ENCODE data around the gene KCNIP2. TPM values are rescaled to one million over a fixed set of nuclear protein-coding genes. Genes with fewer than 3 reads are reported as not detected.
A peak's percentile ranks its signal among the peaks of the same experiment; 100 is the strongest.

KCNIP2 gene
- total and polyA plus RNA-seq, 5 experiments from 2014 or later: 2.0 to 2.5 TPM; not detected in 3

DNA sequence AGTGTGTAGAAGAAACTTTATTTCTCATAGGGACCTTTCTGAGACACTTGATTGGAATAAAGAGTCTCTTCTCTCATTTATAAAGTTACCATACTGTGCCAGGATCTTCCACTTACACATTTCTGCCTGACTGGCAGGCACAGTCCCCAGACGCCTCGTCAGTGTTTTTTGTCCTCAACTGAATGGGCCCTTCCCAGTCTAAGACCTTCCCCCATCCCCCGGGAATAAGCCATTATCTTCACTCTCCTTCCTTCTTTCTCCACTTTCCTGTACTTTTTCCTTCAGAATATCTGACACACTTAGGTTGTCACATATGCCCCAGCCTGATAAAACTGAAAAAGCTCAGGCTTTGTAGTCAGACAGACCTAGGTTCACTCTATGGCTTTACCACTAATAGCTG is 35.3 kb upstream of the KCNIP2 start:
- peaks cover 0 to 51% (median 2%) of the 10 kb centered on the region in 3 donors for H3K36me3 Mint-ChIP-seq

DNA sequence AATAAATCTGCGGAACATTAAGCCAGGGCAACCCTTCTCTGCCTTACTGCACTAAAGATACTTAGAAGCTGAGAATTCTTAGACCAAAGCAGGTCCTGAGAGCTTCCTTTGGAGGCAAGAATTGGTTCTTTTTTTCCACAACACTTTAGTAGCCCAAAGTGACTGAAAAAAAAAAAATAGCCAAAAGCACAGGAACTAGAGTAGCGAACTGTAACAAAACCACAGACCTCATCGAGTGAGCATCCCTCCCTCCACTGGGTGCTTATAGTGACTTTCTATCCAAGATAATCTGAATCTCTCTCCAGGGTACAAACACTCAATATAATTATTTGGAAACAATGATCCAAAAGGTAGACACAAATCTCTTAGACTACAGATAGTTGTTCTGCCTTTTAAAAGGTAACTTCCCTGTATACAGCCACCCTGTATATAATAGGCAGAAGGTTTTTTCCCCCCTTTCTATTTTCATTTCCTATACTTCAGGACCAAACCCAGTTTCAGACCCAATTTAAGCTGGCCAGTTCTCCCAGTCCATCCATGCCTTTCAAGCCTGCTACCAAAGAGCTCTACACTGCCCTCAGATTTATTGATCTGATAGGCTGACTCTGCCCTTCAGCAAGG is 31.6 kb upstream of the KCNIP2 start:
- Mint-ChIP-seq H3K4me1 (peaks cover 7 to 17% (median 16%) of the 10 kb centered on the region in 4 donors), H3K27ac (peak overlapping the region in 4 of 10 donors; percentile 41 to 75 (median 57)), H3K36me3 (peaks cover 0 to 51% (median 9%) of the 10 kb centered on the region in 3 donors), H3K4me3 (no peak overlapping the region), H3K9me3 (no peaks in the 10 kb centered on the region), H3K27me3 (no peaks in the 10 kb centered on the region)
- ATAC-seq: no peak
- POLR2A ChIA-PET: no interaction called here
- no peak for DNase-seq

More for the DNA sequence above, 35.3 kb upstream of the KCNIP2 start:
- peaks cover 14 to 17% (median 16%) of the 10 kb centered on the region in 4 donors for H3K4me1 Mint-ChIP-seq
- ATAC-seq (no peak), DNase-seq (no peak)
- POLR2A ChIA-PET: no interaction called here
- H3K27me3 Mint-ChIP-seq: no peaks in the 10 kb centered on the region
- no peak overlapping the region for H3K4me3 Mint-ChIP-seq
- peak overlapping the region in 1 of 10 donors; percentile 25 for H3K27ac Mint-ChIP-seq
- H3K9me3 Mint-ChIP-seq: peaks cover 0 to 1% (median 0%) of the 10 kb centered on the region in 9 donors

DNA sequence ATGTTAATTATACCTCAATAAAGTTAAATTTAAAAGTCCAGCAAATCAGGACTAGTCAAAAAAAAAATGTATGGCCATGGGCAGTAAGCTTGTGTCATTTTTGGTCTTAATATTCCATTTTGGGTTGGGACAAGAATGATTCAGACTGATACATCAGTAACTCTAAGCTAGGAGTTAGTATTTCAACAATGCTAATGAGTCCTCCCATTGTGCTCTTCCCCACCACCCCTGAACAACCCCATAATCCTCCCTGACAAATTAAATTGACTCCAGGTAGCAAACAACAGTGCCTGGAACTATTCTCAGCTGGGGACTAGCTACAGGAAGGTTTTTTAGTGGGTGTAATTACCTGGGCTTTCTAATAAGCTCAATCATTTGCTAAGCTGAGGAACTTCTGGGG is 30.7 kb upstream of the KCNIP2 start:
- POLR2A ChIA-PET: no interaction called here
- peaks cover 4 to 17% (median 16%) of the 10 kb centered on the region in 4 donors for H3K4me1 Mint-ChIP-seq
- no peaks in the 10 kb centered on the region for H3K27me3 Mint-ChIP-seq
- no peak for DNase-seq
- H3K36me3 Mint-ChIP-seq: peaks cover 0 to 48% (median 11%) of the 10 kb centered on the region in 3 donors
- no peaks in the 10 kb centered on the region for H3K9me3 Mint-ChIP-seq
- no peak overlapping the region for H3K27ac Mint-ChIP-seq
- ATAC-seq: no peak
- no peak overlapping the region for H3K4me3 Mint-ChIP-seq

DNA sequence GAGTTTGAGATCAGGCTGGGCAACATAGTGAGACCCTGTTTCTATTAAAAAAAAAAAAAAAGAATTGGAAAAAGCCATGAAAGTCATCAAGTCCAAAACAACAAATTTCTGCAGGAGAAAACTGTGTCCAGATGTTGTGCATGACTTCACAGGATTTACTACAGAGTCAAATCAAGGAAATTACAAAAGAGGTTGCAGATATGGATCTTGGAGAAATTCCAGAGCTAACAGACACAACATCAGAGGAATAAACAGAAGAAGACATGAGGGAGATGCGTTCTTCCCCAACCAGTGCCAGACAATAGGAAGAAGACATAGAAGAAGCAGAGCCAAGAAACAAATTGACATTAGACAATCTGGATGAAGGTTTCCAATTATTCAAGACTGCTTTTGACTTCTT is 24.3 kb upstream of the KCNIP2 start:
- Mint-ChIP-seq H3K4me1 (no peaks in the 10 kb centered on the region), H3K27me3 (no peaks in the 10 kb centered on the region), H3K4me3 (no peak overlapping the region), H3K36me3 (peaks cover 7 to 38% (median 25%) of the 10 kb centered on the region in 3 donors), H3K27ac (no peak overlapping the region), H3K9me3 (peaks cover 0 to 13% (median 2%) of the 10 kb centered on the region in 9 donors)
- POLR2A ChIA-PET: no interaction called here
- ATAC-seq (no peak), DNase-seq (no peak)

DNA sequence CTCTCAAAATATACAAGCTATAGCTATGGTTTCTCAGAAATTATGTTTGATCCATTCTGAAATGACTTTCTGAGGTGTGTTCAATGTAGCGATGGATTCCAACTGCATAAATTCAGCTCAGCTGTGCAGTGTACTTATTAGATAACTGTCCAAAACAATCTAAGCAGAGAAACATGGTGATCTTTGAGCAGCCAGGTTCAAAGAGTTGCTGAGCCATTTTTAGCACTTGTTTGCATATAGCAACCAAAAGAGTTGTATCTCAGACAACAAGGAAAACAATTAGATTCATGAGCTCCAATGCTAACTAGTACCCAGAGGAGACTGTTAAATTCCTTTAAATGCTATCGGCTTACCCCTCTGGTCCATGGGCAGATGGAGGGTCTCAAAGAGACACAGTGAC is 15.9 kb upstream of the KCNIP2 start:
- no peak for ATAC-seq
- POLR2A ChIA-PET: interaction anchor here (0.9 kb wide), 1 partner anchor 41 kb away, joined by 4 read pairs; the partner anchor contains the start of gene OGA
- peaks cover 18 to 54% (median 26%) of the 10 kb centered on the region in 3 donors for H3K36me3 Mint-ChIP-seq
- H3K4me3 Mint-ChIP-seq: no peak overlapping the region
- DNase-seq: no peak
- H3K9me3 Mint-ChIP-seq: peaks cover 4 to 18% (median 9%) of the 10 kb centered on the region in 9 donors
- no peak overlapping the region for H3K27ac Mint-ChIP-seq
- H3K4me1 Mint-ChIP-seq: peaks cover 2 to 10% (median 6%) of the 10 kb centered on the region in 4 donors
- H3K27me3 Mint-ChIP-seq: no peaks in the 10 kb centered on the region

DNA sequence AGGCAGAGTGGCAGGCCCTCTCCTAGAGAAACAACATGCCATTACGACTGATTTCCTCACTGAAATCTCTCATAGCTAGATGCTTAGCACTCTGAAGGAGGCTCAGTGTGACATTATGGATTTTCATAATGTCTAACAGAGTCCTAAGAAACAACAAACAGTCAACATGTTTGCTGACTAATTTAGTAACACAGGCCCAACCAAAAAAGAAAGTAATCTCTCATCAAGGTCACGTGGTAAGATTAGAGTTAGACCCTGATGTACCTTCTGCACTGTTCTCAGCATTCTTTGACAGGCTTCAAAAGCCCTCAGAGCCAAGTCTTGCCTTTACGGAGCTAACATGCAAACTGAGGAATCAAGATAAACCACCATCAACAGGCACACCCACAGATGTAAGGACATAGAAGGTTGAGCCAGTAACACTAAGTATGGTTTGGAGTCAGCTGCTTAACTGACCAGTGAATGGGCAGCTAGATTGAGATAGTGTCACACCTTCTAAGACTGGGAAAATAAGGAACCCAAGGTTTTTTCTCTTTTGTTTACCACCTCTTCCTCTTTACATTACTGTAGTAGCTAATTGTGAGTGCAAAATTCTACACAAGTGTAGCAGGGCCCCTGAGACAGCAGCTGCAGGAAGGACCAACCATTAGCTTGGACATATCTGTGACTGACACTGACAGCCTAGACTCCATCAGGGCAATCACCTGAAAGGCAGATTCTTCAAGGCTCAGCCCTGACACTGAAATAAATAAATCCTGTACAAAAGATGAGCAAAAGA is 15.3 kb upstream of the KCNIP2 start:
- peaks cover 2 to 10% (median 6%) of the 10 kb centered on the region in 4 donors for H3K4me1 Mint-ChIP-seq
- peaks cover 18 to 51% (median 26%) of the 10 kb centered on the region in 3 donors for H3K36me3 Mint-ChIP-seq
- H3K27ac Mint-ChIP-seq: peak overlapping the region in 1 of 10 donors; percentile 31
- H3K4me3 Mint-ChIP-seq: peak overlapping the region in 1 of 10 donors; percentile 50
- POLR2A ChIA-PET: interaction anchor here (0.9 kb wide), 1 partner anchor 40 kb away, joined by 4 read pairs; the partner anchor contains the start of gene OGA
- DNase-seq (no peak), ATAC-seq (no peak)
- H3K9me3 Mint-ChIP-seq: peaks cover 4 to 18% (median 9%) of the 10 kb centered on the region in 9 donors
- H3K27me3 Mint-ChIP-seq: no peaks in the 10 kb centered on the region

DNA sequence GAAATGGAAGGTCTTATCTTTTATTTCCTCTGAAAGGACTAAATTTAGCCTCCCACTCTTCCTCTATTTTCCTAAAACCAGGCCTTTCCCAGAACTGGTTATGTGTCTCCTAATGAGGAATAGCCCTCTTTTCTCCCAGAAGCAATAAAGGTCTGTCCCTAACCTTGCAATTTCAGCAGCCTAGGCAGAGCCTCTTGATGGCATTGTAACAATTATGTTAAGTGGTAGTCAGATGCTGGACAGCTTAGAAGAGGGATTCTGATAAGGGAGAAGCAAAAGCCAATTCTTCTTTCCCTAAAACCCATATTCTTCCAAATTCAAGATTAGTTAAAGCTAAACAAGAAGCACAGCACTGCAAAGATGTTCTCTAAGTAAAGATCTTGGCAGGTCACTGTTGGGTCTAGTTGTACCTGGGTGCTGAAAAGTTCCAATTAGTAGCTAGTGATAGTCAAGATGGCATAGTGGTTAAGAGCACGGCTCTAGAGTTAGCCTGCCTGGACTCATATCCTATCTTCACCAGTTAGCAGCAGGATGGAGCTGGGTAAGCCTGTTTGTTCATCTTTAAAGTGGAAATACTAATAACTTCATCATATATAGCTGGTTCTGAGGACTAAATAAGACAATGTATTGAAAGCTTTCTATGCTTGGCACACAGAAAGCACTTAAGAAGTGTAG is 14.3 kb upstream of the KCNIP2 start:
- no peak for ATAC-seq
- no peak overlapping the region for H3K27ac Mint-ChIP-seq
- peaks cover 4 to 18% (median 9%) of the 10 kb centered on the region in 9 donors for H3K9me3 Mint-ChIP-seq
- POLR2A ChIA-PET: no interaction called here
- H3K4me1 Mint-ChIP-seq: peaks cover 2 to 10% (median 6%) of the 10 kb centered on the region in 4 donors
- DNase-seq: no peak
- H3K27me3 Mint-ChIP-seq: peaks cover 0 to 2% (median 0%) of the 10 kb centered on the region in 5 donors
- H3K36me3 Mint-ChIP-seq: peaks cover 18 to 48% (median 24%) of the 10 kb centered on the region in 3 donors
- H3K4me3 Mint-ChIP-seq: no peak overlapping the region

DNA sequence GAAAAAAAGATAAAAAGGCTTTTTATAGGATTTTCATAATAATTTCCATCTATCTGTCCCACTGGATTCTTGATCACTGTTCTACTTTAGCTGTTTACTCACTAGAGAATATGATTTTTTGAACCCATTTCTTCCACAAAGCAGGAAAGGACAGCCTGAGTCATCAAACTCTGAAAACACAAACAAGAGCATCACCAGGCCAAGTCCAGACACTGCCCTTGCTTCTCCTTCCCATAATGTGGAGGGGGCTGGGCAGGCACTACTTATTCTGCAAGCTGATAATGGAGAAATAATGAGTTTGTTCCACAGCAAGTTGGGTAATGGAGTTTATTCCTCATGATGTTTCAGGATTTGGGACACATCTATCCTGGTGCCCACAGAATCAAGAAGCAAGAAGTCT is 13.0 kb upstream of the KCNIP2 start:
- peaks cover 2 to 10% (median 6%) of the 10 kb centered on the region in 4 donors for H3K4me1 Mint-ChIP-seq
- ATAC-seq: no peak
- peaks cover 4 to 18% (median 9%) of the 10 kb centered on the region in 9 donors for H3K9me3 Mint-ChIP-seq
- no peak overlapping the region for H3K27ac Mint-ChIP-seq
- H3K27me3 Mint-ChIP-seq: peaks cover 0 to 2% (median 0%) of the 10 kb centered on the region in 5 donors
- H3K36me3 Mint-ChIP-seq: peaks cover 18 to 46% (median 20%) of the 10 kb centered on the region in 3 donors
- H3K4me3 Mint-ChIP-seq: no peak overlapping the region
- DNase-seq: no peak
- POLR2A ChIA-PET: interaction anchor here (0.6 kb wide), 1 partner anchor 52 kb away, joined by 5 read pairs; no protein-coding TSS in a partner anchor

DNA sequence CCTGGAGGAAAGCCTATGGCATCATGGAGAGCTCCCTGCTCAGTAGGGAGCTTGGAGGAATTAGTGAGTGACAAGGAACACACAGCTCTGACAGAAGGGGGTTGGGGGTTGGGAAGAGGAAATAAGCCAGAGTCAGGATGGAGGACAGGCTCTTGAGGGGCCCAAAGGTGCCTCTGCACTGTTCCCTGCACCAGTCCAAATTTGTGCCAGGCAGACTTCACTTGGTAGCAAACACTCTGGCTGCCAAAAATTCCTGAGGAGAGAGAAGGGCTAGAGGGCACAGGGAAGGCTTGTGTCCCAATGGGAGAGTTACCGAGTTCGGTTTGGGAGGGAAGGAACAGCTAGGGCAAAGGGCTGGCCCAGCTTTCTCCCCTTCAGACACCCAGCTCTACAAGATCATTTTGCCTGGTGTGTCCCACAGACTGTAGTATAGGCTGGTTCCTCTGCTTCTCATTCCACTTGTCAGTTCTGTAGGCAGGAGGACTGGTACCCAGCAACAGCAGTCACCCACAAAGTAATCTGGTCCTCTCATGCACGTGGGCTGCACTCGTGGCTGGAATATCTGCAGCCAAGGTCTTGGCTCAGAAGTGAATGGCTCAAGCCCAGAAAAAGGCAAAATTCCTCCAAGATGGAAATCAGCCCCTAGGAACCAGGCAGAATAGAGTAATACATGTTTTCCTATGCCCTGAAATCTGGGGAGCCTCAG is 8.0 kb upstream of the KCNIP2 start:
- Mint-ChIP-seq H3K4me1 (peaks cover 0 to 1% (median 0%) of the 10 kb centered on the region in 4 donors), H3K27ac (peak overlapping the region in 1 of 10 donors; percentile 72), H3K9me3 (peaks cover 0 to 2% (median 0%) of the 10 kb centered on the region in 9 donors), H3K36me3 (peaks cover 19 to 57% (median 36%) of the 10 kb centered on the region in 3 donors), H3K4me3 (no peak overlapping the region), H3K27me3 (peaks cover 0 to 6% (median 0%) of the 10 kb centered on the region in 5 donors)
- POLR2A ChIA-PET: no interaction called here
- ATAC-seq (no peak), DNase-seq (no peak)

DNA sequence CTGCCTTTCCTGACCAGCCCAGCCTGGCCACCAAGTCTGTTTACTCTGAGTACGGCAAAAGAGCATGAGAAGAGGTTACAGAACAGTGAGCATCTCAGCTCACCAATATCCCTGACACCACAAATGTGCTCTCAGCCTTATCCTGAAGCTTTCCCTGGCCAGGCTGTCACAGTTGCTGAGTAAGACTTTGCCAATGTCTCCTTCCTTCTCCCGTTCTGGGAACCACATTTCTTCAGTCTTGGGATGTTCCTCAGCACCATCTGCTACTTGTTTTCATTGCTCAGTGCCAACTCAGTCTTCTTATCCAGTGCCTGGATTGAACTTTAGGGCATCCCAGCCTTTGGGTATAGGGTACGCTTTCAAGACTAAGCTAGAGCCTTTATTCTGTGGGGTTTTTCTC is 7.1 kb upstream of the KCNIP2 start:
- Mint-ChIP-seq H3K36me3 (peaks cover 19 to 64% (median 36%) of the 10 kb centered on the region in 3 donors), H3K9me3 (peaks cover 0 to 2% (median 0%) of the 10 kb centered on the region in 9 donors), H3K4me3 (no peak overlapping the region), H3K27ac (peak overlapping the region in 2 of 10 donors; percentile 43 to 64), H3K27me3 (peaks cover 0 to 6% (median 0%) of the 10 kb centered on the region in 5 donors), H3K4me1 (peaks cover 0 to 1% (median 0%) of the 10 kb centered on the region in 4 donors)
- DNase-seq (no peak), ATAC-seq (no peak)
- POLR2A ChIA-PET: no interaction called here

DNA sequence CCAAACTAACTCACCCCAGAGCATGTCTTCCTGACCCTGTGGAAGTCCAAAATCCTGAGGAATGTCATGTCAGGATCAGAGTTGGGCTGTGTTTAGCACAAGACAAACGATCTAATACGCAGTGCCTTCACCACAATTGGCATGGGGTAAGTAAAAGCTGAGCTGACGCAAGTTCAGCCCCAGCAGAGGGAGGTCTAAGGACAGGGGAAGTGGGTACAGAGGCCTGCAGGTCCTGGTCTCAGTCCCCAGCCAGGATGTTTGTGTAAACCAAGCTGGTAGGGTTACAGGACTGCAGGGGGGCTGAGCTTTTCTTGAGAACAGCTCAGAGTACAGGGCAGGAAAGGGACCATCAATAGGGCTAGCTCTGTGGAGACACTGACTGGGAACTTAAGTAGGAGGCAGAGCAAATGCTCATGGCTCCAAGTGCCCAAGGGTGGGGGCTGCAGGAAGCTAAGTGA is 5.3 kb upstream of the KCNIP2 start:
- peaks cover 6 to 16% (median 13%) of the 10 kb centered on the region in 4 donors for H3K4me1 Mint-ChIP-seq
- no peak overlapping the region for H3K4me3 Mint-ChIP-seq
- no peak for ATAC-seq
- DNase-seq: no peak
- H3K27ac Mint-ChIP-seq: peak overlapping the region in 1 of 10 donors; percentile 49
- POLR2A ChIA-PET: interaction anchor here (1.3 kb wide), 1 partner anchor 52 kb away, joined by 3 read pairs; no protein-coding TSS in a partner anchor
- peaks cover 19 to 71% (median 36%) of the 10 kb centered on the region in 3 donors for H3K36me3 Mint-ChIP-seq
- peaks cover 0 to 2% (median 0%) of the 10 kb centered on the region in 9 donors for H3K9me3 Mint-ChIP-seq
- H3K27me3 Mint-ChIP-seq: peaks cover 0 to 6% (median 0%) of the 10 kb centered on the region in 5 donors

All from naive thymus-derived CD8-positive, alpha-beta T cell (primary cell).